ENCODE data around the gene AHNAK.

AHNAK gene

DNA sequence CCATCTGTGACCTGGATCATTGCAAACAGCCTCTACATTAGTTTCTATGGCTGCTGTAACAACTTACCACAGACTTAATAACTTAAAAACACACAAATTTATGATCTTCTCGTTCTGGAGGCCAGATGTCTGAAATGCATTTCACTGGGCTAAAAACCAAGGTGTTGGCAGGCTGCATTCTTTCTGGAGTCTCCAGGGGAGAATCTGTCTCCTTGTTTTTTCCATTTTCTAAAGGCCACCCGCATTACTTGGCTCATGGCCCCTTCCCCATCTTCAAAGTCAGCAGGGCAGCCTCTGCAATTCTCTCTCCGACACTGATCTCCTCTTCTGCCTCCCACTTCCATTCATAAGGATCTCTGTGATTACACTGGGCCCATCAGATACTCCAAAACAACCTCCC lies 116.2 kb downstream of the AHNAK start:
- Histone ChIP-seq H3K36me3 (replicated peaks) (no peaks in the 10 kb centered on the region), H3K27me3 (replicated peaks) (no peaks in the 10 kb centered on the region), H3K27ac (no peak overlapping the region), H3K4me3 (ENCODE audit: low read depth, low read length) (no peak overlapping the region)
- TF ChIP-seq, protein P1, sequence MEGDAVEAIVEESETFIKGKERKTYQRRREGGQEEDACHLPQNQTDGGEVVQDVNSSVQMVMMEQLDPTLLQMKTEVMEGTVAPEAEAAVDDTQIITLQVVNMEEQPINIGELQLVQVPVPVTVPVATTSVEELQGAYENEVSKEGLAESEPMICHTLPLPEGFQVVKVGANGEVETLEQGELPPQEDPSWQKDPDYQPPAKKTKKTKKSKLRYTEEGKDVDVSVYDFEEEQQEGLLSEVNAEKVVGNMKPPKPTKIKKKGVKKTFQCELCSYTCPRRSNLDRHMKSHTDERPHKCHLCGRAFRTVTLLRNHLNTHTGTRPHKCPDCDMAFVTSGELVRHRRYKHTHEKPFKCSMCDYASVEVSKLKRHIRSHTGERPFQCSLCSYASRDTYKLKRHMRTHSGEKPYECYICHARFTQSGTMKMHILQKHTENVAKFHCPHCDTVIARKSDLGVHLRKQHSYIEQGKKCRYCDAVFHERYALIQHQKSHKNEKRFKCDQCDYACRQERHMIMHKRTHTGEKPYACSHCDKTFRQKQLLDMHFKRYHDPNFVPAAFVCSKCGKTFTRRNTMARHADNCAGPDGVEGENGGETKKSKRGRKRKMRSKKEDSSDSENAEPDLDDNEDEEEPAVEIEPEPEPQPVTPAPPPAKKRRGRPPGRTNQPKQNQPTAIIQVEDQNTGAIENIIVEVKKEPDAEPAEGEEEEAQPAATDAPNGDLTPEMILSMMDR (IDR thresholded peaks at IDR 0.05; ENCODE audit: low read depth, low read length, missing control alignments) = no peak
- no peak for DNase-seq
- in situ Hi-C loops (cut with HindIII; ENCODE audit: low pct_ligation_motif_present, low sequenced_read_pairs) = no loop called here

DNA sequence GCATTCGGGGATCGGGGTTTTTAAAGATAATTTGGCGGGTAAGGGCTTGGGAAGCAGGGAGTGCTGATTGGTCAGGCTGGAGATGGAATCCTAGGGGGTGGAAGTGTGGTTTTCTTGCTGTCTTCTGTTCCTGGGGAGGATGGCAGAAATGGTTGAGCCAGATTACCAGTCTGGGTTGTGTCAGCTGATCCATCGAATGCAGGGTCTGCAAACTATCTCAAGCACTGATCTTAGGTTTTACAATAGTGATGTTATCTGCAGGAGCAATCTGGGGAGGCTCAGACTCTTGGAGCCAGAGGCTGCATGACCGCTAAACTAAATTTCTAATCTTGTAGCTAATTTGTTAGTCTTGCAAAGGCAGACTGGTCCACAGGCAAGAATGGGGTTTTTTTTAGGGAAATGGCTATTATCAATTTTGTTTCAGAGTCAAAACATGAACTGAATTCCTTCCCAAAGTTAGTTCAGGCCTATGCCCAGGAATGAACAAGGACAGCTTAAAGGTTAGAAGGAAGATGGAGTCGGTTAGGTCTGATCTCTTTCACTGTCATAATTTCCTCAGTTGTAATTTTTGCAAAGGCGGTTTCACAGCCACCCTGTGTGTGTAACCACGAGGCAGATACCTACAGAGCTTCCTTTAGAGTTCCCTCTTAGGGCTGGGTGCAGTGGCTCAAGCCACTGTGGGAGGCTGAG lies 117.6 kb downstream of the AHNAK start:
- in situ Hi-C loops (cut with HindIII; ENCODE audit: low pct_ligation_motif_present, low sequenced_read_pairs) = no loop called here
- TF ChIP-seq, protein P1 (IDR thresholded peaks at IDR 0.05; ENCODE audit: low read depth, low read length, missing control alignments) = no peak
- no peak for DNase-seq
- H3K27me3 ChIP-seq (replicated peaks) = no peaks in the 10 kb centered on the region
- no peak overlapping the region for H3K27ac ChIP-seq
- H3K36me3 ChIP-seq (replicated peaks) = no peaks in the 10 kb centered on the region
- H3K4me3 ChIP-seq (ENCODE audit: low read depth, low read length) = no peak overlapping the region

DNA sequence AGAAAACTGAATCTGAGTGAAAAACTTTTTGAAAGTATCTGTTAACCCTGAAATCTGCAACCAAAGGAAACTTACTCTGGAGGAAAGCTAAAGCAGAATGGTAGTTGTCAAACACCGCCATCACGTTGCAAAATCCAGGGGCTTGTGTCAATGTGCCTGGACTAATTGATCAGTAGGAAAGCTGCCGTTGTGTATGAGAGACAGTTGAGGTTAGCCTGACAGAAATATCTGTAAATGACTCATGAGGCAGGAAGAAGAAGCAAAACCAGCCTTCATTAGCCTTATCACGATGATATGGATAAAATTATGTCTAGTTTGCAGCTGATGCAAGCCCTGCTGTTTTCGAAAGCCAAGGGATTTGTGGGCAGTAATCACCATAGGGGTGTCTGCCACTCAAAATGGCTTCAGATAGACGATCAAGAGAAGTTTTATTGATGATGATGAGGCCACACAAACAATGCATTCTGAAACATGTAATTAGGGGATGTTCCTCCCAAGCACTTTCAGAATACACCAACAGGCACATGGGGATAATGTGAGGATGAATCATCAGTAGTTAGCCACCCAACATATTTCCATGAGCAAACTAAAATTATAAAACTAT lies 118.9 kb downstream of the AHNAK start:
- DNase-seq = peak; percentile 30
- in situ Hi-C loops (cut with HindIII; ENCODE audit: low pct_ligation_motif_present, low sequenced_read_pairs) = no loop called here
- Histone ChIP-seq H3K27me3 (replicated peaks) (no peaks in the 10 kb centered on the region), H3K27ac (peak overlapping the region; percentile 13), H3K36me3 (replicated peaks) (no peaks in the 10 kb centered on the region), H3K4me3 (ENCODE audit: low read depth, low read length) (no peak overlapping the region)
- TF ChIP-seq, protein P1 (IDR thresholded peaks at IDR 0.05; ENCODE audit: low read depth, low read length, missing control alignments) = no peak

DNA sequence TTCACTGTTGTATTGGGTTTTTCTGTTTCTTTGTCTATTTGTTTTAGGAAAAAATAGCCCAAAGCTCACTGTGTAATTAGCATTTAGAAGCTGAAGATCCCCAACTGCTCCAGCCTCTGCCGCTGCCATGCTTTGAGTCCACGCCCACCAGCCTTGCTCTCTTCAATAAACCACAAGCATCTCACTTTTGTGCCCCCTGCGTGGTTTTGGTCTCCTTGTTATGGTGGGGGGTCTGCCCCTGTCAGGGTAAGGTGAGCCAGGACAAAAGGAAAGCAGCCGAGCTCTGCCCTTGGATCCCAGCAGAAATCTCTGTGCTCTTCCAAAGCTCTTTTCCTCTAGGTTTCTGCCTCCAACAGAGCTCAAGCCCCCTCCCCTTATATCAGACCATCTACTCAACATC lies 123.6 kb downstream of the AHNAK start:
- Histone ChIP-seq H3K36me3 (replicated peaks) (no peaks in the 10 kb centered on the region), H3K27me3 (replicated peaks) (no peaks in the 10 kb centered on the region), H3K27ac (no peak overlapping the region), H3K4me3 (ENCODE audit: low read depth, low read length) (no peak overlapping the region)
- TF ChIP-seq, protein P1 (IDR thresholded peaks at IDR 0.05; ENCODE audit: low read depth, low read length, missing control alignments) = no peak
- in situ Hi-C loops (cut with HindIII; ENCODE audit: low pct_ligation_motif_present, low sequenced_read_pairs) = no loop called here
- DNase-seq = no peak

DNA sequence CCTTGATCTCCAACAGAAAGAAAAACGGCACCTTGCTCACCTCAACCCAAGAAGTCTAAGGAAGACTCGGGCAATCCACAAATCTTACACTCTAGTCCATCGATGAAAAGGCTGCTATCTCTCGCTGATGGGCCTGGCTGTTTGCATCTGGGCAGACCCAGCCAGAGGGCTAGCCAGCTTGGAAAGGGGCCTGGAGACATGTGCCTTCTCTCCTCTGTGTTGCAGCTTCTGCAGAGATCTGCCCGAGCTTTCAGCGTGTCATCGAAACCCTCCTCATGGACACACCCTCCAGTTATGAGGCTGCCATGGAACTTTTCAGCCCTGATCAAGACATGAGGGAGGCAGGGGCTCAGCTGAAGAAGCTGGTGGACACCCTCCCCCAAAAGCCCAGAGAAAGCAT lies 124.6 kb downstream of the AHNAK start:
- H3K27me3 ChIP-seq (replicated peaks) = no peaks in the 10 kb centered on the region
- TF ChIP-seq, protein P1 (IDR thresholded peaks at IDR 0.05; ENCODE audit: low read depth, low read length, missing control alignments) = no peak
- no peak for DNase-seq
- H3K27ac ChIP-seq = no peak overlapping the region
- H3K4me3 ChIP-seq (ENCODE audit: low read depth, low read length) = no peak overlapping the region
- in situ Hi-C loops (cut with HindIII; ENCODE audit: low pct_ligation_motif_present, low sequenced_read_pairs) = no loop called here
- H3K36me3 ChIP-seq (replicated peaks) = no peaks in the 10 kb centered on the region
